Measurements from ENCODE around the gene C3orf18.

Gene C3orf18

DNA sequence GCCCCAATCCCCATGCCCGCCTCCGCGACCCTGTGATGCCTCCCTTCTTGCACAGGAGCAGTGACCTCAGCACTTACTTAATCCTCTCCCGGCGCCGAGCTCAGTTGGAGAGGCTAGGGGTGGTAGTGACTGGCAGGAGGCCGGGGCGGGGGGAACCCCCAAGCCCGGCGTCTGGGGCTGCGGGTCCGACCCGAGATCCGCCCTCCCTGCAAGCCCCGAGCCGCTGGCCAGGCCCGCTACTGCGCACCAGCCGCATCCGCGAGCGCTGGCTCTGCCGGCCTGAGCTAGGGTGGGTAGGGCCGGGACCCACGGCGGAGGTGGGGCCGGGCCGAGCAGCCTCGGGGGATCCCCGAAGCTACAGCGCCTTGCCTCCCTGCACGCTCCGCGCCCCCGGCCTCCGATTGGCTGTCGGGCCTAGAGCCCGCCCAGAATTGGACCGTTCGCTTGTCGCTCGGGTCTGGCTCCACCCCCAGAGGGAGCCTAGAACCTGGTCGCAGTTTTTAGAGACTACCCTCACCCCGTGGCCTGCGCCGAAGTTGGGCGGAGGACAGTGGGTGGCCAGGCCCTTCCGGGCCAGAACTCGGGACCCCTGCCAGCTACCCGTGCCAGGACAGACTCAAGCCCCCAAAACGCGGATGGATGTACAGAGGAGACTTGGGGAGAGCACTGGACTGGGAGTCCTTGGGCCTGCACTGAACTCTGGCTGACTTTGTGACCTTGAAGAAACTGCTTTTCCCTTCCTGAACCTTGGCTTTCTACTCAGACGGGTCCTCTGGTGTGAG lies at the start of gene C3orf18:
TSS of gene C3orf18 (minus strand) at position 362 of the 782 bp plus-strand sequence. CDS start 2,048 bp downstream, outside the sequence.
- peak; percentile 91 for DNase-seq (ENCODE audit: low read depth)

DNA sequence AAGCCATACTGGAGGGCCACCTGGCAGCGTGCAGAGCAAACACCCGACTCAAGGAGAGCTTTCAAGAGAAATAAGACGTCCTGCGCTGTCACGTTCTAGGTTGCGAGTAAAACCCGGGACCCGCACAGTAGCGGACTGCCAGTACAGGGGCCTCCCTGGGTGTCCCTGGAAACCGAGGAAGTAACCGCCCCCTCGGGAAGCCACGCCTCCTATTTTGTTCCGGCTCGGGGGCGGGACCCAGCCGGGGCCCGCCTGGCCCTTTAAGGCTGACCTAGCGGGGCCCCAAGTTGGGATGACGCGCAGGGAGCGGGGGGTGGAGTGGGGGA lies 49.2 kb upstream of the C3orf18 start:
- DNase-seq (ENCODE audit: low read depth) = peak; percentile 78

DNA sequence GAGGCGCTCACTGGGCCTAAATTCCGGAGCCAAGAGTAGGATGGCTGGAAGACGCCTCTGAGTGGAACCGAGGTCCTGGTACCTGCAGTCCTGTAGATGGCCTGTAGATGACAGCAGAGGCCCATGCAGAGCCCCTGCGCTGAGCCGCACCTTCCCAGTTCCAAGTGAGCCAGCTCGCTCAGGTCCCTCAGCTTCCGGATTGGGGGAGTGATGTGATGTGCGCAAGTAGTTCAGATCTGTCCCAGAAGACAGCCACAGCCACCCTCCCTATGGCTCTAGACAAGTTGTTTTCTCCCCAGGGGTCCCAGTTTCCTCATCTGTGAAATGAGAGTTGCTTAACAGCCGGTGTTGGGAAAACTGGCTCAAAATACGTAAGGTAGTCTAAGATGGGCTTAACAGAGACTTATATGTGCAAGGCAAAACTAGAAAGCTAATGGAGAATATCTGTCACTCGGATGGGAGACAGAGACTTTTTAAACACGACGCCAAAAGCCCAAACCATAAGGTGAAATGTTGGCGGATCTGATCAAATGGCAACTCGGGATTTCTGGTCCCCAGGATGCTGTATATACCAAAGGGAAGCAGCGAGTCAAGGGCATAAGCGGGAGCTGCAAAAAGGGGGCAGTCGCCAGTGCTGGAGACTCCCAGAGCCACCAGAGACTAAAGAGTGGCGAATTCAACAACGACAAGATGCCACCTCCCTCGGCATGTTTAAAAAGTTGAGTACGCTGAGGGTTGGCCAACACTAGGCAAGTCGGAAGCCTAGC lies 48.6 kb upstream of the C3orf18 start:
- DNase-seq (ENCODE audit: low read depth) = peak; percentile 79

DNA sequence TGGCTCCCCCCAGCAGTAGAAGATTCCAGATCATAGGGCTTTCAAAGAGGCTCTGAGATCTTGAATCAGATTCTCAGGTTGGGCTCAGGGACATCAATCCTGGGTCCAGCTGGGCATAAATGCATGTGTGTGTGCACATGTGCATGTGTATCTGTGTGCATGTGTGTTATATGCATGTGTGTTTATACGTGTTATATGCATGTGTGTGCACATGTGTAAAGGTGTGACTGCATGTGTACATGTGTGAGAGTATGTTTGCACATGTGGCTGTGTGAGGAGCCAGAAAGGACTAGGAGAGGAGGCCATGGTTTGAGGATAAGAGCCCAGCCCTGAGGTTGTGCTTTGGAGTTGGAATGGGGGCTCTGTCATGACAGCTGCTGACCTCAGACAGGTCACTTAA lies 47.6 kb upstream of the C3orf18 start:
- no peak for DNase-seq (ENCODE audit: low read depth)

DNA sequence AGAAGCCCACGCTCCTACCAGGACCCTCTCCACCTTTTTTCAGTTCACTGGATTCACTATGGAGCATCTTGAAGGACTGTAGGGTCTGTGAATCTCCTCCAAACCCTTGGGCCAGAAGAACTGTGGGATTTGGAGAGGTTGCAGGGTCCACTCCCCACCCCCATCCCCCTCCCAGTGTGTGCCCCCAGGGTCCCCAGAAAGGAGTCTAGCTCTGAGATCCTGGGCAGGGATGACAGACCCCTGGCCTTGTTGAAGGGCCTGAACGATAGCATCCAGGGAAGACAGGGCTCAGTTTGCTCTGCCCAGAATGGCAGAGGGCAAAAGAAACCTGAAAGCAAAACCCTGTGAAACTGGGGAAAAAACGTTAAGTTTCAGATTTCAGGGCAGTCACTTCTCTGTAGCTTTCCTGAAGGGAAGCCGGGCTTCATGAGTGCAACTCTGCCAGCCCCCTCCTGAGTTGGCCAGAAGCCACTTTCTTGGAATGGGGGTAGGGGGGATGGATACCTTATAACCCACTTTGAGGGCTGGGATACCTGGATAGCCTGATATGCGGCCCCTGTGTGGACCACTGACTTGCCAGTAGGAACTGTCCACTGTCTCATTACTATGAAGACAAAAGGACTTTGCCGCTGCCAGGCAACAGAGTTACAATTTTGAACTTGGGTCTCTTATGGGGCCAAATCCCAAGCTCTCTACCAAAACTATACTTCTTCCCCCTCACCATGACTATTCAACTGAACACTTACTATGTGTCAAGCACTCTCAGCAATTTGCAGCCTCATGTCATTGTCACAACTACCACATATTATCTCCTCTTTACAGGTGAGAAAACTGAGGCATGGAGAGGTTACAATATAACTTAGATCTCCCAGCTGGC lies 45.7 kb upstream of the C3orf18 start:
- no peak for DNase-seq (ENCODE audit: low read depth)

DNA sequence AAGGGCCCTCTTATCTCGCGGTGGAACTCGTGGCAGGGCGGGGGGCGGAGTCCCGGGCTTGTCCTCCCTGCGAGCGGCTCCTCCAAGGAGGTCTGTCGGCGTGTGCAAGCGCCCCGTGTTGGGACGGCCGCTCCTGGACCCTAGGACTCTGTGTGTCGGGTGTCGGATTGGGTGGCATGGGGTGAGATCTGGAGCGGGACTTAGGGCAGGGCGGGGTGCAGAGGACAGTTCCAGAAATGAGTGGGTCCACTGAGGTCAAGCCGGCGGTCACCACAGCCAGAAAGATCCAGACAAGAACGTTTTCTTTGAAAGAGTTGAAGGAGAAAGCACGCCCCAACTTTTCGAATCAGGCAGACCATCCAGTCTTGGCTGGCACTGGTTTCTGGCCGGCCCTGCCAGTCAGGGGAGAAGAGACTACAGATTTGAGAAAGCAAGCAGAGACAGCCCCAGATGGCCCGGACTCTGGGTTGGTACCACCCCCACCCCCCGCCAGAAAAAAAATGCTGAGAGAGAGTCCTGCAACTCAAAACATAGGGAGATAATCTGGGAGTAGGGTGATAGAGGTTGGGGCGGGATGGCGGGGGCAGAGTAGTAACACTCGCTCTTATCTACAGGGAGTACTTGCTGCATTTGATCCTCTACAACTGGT lies 44.8 kb upstream of the C3orf18 start:
- no peak for DNase-seq (ENCODE audit: low read depth)

DNA sequence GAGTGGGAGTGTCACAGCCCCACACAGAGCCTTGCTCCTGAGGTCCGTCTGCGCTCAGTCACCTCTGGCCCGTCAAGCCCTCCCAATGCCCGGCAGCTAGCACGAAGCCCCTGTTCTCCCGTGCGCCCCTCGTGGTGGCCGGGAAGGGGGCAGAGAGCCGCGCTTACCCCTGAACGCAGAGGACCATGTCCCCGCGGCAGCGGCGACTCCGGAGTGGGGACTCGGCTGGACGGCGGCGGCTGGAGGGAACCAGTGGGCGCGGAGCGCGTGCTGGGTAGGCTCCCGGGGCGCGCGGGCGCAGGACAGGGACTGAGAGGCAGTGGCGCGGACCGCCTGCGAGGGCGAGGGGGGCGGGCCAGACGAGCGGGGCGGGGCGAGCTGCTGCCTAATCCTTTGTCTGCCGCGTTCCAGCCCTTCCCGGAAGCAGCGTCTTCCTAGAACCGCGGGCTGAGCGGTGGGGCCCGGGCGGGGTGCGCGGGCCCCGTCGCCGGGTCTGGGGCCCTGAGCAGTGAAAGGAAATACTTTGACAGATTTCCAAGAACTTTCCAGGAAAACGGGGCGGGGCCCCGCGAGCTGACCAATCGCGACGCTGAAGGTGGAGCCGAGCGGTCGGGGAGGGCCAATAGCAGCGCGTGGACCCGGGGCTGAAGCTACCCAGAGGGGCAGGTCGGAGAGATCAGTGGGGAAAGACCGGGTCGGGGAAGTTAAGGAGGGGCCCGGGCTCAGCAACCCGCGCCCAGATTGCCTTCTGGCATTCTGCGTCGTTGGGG lies 44.1 kb upstream of the C3orf18 start, which contains the start of gene CISH:
TSS of gene CISH (minus strand) at position 311 of the 770 bp plus-strand sequence. CDS start at position 187, 124 bp downstream.
- peak; percentile 90 for DNase-seq (ENCODE audit: low read depth)

DNA sequence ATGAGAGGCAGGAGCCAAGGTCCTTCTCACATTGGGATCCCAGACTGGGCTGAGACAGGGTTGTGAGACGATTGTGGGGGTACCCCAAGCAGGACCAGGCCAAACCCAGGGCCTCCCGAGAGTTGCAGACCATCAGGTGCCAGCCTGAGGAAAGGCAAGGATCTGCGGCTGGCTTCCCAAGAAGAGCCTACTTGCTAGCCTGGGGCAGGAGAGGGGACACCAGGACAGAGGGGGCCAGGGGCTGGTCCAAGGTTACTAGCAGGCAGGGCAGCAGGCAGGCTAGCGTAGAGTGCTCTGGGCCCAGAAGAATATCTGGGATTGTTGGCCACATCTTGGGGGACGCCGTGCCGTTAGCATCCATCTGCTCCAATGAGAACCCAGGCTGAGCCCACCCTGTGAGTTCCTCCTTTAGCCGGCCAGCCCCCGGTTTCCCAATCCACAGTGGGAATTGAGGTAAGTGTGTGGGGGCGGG lies 43.5 kb upstream of the C3orf18 start:
- no peak for DNase-seq (ENCODE audit: low read depth)

DNA sequence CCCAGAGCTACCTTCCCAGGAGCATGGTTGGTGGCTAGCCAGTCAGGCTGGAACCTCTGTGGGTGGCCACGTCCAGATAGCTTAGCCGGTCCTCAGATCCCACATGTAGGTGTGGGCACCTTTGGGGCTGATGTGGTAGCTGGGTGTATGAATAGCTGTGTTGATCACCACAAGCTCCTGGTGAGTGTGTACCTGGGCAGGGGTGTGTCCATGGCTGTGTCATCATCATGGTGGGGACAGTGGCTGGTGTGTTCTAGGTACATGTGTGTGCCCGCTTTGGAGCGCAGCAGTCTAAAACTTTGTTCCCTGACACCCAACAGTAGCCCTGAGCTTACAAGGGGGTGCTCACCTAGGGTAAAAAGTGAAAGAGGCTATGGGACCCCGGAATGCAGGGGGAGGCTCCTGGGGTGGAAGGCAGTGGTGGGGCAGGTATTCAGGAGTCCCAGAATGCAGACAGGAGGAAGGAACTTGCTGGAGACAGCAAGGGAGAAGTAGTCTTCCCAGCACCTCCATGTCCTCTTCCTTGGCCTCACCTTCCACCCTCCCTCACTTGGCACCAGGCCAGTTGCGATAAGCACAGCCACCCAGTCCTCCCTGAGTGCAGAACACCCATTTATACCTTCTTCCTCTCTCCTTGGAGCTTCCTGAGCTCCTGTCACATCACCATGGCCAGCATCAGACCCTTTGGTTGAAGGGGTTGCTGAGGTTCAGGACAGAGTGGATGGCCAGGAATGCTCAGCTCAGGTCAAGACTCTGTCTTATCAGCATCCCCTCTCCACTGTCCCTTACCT lies 42.8 kb upstream of the C3orf18 start:
- DNase-seq (ENCODE audit: low read depth) = no peak

DNA sequence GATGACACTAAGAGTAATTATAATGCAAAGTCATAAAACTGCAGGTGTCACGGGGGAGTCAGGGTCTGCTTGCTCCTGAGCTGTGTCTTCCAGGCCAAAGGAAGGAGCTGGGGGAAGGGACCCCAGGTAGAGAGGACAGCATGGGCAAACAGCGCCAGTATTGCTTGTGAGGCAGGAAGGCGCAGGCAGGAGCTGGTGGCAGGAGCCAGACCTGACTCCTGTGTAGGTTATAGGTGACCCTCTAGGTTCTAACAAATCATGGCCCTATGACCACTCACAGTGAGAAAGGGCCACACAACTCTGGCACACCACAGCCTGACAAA lies 42.2 kb upstream of the C3orf18 start:
- DNase-seq (ENCODE audit: low read depth) = no peak

DNA sequence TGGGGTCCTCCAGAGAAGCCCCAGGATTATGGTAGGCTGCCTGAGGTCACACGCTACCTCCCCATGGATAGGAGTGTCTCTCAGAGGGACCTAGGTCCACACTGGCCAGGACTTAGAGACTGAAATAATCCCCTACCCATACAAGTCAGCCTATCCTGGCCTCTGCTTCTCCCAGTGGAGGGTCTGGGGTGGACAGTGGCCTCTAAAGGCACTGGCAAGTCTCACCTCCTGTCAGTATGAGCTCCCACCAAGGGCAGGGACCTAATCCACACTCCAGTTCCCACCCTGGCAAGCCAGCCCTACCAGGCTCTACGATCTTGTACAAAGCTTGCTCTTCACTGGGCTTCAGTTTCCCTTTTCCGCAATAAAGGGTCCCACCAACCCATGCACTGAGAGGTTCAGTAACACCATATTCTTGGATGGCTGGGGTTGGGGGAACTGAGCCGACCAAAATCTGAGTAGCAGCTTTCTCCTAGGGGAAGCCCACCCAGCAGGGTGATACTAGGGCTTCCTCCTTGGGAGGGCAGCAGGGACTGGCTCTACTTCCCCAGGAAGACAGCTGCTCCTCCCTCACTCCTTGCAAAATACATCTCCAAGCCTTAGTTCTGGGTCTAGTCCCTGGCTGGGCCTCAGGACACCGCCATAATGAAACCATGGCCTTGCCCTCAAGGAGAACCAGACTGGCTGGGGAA lies 41.7 kb upstream of the C3orf18 start:
- DNase-seq (ENCODE audit: low read depth) = no peak

DNA sequence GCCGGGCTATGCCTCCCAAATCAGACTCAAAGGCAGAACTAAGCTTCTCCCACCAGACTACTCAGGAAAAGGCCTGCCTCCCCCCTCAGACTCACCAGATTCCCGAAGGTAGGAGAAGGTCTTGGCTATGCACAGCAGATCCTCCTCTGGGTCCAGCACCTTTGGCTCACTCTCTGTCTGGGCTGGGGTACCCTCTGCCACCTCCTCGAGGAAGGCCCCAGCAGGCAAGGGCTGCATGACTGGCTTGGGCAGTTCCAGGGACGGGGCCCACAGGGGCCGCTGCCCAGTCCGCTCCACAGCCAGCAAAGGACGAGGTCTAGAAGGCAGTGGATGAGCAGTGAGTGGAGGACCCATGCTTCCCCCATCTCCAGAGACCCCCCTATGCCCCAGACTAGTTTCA lies 40.7 kb upstream of the C3orf18 start:
- no peak for DNase-seq (ENCODE audit: low read depth)

DNA sequence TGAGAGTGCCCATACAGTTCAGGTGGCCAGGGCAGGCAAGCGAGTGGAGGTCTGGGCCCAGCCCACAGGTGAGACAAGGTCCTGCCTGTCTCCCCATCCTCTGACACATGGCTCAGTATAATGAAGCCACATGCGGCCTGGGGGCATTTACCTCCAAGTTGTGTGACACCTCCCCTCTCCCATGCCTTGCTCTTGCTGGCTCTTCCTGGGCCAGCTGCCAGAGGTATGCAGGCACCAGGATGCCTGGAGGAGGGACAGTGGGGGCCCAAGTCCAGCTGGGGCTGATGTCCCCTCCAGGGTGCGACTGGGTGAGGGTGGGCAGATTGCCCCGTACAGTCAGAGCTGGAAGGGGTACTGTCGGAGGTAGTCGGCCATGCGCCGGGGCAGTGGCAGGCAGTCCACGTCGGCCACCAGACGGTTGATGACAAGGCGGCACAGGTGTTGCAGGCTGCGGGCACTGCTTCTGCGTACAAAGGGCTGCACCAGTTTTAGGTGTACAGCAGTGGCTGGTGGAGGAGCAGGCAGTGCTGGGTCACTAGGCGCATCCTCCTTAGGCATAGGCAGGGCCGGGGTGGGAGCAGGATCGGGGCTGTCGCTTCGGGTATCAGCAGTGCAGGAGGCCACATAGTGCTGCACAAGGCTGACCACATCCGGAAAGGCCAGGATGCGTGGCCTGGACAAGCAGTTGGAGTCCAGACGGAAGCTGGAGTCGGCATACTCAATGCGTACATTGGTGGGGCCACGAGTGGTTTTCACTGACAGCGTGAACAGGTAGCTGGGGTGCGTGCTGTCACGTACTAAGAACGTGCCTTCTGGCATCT lies 39.9 kb upstream of the C3orf18 start:
- DNase-seq (ENCODE audit: low read depth) = no peak

DNA sequence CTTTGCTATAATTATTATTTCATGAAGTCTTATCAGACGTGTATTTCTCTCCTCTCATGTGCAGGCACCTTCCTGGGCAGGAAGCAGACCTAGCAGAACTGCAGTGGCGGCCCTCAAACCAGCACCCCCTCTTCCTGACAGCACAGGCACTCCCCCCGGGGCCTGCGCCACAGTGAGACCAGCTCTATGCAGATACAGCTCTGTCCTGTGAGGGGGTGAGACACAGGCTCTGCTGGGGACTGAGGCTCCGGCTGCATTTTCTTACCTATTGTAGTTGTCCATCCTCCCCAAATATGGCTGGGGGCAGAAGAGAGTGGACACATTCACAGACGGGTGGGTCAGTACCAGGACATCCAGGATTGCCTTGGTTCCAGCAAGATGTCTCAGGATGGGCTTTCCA lies 39.0 kb upstream of the C3orf18 start:
- DNase-seq (ENCODE audit: low read depth) = no peak

DNA sequence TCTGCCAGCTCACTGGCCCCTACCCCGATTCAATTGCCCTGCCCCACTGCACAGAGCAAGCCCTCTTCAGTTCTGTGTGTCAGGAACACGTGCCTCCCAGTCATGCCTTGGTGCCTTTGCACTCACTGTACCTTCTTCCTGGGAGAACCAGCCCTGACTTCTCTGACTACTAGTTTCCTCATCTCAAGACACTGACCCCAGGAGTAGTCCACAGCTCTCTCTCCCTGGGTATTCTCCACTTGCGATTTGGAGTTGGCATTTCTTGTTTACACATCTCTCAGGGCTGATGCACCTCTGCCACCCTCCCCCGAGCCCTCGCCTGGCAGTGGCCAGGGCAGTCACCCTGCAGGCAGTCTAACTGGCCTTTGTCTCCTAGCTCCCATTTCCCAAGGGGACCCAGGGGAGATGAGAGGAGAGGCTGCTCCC lies 38.4 kb upstream of the C3orf18 start:
- DNase-seq (ENCODE audit: low read depth) = no peak

DNA sequence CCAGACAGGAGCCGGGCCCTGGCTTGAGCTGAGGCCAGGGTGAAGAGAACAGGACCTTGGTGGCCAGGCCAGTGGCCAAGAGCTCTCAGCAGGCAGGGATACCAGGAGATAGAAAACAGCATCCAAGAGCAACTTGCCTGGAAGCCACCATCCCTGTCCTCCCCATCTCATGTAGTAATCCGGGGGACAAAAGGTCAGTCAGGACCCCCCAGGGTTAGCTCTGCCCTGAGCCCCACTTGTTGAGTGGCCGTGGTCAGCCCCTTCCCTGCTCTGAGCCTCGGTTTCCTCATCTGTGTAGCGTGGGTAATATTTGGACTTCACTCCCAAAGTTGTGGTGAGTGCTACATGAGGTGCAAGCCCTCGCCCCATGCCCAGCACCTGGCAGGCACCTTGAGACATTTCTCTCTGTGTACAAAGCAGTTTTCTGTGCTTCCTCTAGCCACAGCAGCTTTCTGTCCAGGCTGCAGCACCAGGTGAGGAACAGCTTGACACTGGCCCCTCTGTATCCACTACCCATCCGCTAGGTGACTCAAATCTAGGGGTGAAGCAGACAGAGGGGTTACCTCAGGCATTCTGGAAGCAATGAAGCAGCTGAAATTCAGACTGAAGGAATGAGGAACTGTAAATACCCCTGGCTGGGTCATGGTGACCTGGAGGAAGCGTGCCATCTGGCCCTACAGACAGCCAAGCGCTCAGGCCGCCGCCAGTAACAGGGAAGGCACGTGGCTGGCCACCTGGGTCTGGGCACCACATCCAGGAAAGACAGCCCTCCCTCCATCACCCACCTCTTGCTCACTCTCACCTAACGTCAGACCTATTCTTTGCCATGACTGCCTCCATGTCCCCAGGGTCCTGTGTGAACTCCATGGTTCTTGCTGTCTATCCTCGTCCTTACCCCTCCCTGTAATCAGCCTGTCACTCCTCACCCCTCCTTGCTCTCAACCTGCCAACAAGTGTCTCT lies 37.4 kb upstream of the C3orf18 start:
- no peak for DNase-seq (ENCODE audit: low read depth)

DNA sequence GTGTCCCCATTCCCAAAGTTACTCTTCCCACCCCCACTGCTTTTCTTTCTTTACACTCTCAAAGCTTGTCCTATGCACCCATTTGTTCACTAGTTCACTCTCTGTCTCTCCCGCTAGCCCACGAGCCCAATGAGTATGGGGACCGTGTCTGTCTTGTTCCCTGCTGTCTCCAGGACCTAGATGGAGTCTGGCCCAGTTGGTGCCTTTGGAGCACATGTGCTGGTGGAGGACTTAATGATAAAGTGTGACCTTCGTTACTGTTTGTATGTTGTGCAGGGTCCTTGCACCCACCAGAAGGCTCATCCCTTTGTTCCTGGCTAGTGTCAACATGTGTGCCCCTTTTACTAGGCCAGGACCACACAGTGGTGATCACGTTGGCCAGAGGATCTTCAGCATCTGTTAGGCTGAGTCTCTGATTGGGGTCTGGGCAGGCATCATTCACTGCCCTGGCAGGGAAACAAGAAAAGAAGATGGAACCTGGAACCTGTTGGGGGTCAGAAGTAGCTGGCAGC lies 36.6 kb upstream of the C3orf18 start:
- no peak for DNase-seq (ENCODE audit: low read depth)
